ENCODE results near the gene CLIP2.
"Not testable (repeated sequence)": the region's sequence is repeated elsewhere in the genome, so short reads cannot be mapped to it uniquely, and the experiment has no call there.

The CLIP2 gene

DNA sequence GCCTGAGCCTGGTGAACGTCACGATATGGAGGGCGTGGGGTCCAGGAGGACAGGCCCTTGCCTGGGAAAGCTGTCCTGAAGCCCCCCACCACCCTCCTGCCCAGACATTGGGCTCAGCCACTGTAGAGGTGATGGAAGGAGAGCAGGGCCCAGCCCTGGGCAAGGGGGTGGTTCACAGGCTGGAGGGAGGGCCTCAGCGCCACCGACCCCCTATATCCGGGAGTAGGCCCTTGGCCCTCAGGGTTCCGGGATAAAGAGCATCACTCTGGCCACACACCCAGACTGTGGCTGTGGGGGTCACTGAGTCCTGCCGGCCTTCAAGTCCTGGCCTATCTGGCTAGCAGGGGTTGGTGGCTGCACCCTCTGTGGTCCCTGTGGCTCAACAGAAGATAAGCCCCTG lies 109.2 kb downstream of the CLIP2 start:
- no peak for TF ChIP-seq CTCF (IDR thresholded peaks at IDR 0.05; ENCODE audit: extremely low read depth, missing control alignments)
- DNase-seq (ENCODE audit: low spot score): no peak

DNA sequence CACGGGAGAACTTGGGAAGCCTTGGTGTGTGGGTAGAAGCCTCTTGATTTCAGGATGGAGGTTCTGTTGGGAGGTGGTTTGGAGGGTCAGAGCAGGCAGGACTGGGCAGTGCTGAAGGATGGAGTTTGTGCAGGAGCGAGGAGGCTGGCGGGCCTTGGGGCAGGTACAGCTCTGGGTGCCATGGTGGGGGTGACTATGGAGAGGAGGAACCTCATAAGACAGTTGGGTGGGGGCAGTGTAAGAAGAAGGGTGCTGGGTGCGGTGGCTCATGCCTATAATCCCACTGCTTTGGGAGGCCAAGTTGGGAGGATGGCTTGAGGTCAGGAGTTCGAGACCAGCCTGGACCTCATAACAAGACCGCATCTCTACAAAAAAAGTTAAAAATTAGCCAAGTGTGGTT lies 109.8 kb downstream of the CLIP2 start:
- no peak for TF ChIP-seq CTCF (IDR thresholded peaks at IDR 0.05; ENCODE audit: extremely low read depth, missing control alignments)
- DNase-seq (ENCODE audit: low spot score): no peak

DNA sequence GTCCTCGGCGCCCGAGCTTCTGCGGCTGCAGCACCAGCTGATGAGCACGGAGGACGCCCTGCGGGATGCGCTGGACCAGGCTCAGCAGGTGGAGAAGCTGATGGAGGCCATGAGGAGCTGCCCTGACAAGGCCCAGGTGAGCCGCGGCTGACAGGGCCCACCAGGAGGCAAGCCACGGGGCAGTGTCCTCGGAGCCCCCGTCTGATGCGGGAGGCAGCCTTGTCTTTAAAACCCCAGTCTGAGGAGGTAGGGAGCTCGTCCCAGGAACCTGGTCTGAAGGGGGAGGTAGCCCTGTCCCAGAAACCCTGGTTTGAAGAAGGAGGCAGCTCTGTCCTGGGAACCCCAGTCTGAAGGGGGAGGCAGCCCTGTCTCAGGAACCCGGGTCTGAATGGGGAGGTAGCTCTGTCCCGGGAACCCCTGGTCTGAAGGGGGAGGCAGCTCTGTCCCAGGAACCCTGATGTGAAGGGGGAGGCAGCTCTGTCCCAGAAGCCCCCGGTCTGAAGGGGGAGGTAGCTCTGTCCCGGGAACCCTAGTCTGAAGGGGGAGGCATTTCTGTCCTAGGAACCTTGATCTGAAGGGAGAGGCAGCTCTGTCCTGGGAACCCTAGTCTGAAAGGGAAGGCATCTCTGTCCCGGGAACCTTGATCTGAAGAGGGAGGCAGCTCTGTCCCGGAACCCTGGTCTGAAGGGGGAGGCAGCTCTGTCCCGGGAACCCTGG lies 111.4 kb downstream of the CLIP2 start:
- DNase-seq (ENCODE audit: low spot score): no peak
- TF ChIP-seq CTCF (IDR thresholded peaks at IDR 0.05; ENCODE audit: extremely low read depth, missing control alignments): no peak

DNA sequence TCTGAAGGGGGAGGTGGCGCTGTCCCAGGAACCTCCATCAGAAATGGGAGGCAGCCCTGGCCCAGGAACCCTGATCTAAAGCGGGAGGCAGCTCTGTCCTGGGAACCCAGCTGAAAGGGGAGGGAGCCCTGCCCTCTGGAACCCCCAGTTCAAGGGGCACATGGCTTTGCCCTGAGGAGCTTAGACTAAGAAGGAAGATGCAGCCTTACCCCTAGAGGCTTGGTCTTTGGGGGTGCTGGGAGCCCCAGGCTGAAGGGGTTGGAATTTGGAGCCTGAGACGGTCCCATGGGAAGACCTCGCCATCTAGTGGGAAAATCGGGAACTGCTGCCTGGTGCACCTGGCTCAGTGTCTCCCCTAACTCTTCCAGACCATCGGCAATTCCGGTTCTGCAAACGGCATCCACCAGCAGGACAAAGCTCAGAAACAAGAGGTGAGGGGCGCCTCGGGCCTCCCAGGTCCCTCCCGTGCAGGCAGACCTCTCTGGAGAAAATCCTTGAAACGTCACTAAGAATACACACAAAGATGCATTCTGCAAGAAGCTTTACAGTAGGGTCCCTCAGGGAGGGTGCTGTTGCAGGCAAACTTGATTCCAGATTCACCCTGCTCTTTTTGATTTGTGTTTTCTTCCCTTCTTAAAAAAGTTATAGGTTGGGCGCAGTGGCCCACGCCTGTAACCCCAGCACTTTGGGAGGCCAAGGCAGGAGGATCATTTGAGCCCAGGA lies 112.1 kb downstream of the CLIP2 start:
- TF ChIP-seq CTCF (IDR thresholded peaks at IDR 0.05; ENCODE audit: extremely low read depth, missing control alignments): peak; percentile 66
- DNase-seq (ENCODE audit: low spot score): peak; percentile 83

DNA sequence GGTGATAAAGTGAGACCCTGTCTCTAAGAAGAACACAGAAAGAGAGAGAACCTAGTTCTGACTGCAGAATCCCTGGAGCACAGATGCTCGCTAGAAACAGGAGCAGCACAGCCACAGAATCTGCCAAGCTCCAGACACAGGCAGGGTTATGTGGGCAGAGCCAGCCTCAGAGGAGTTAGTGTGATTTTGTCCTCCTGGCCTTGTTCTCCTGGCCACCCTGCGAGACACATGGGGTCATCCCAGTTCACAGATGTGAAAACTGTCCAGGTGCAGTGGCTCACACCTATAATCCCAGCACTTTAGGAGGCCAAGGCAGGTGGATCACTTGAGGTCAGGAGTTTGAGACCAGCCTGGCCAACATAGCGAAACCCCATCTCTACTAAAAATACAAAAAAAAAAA lies 113.5 kb downstream of the CLIP2 start:
- DNase-seq (ENCODE audit: low spot score): not testable (repeated sequence)

GRCh38 chr7:74403521-74404387 lies 114.5 kb downstream of the CLIP2 start:
- no peak for TF ChIP-seq CTCF (IDR thresholded peaks at IDR 0.05; ENCODE audit: extremely low read depth, missing control alignments)
- DNase-seq (ENCODE audit: low spot score): no peak

DNA sequence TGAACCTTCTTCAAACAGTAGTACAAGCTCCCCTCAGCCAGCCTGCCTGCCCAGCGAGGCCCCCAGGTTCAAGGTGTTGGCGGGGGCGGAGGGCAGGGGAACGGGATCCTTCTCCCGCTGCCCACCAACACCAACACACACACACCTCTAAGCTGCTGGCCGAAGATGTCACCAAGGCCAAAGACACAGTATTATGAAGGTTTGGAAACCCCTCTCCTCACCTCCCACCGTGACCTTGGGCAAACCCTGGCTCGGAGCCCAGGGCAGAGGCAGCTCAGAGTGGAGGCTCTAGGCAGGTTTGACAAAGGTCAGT lies 115.1 kb downstream of the CLIP2 start:
- no peak for DNase-seq (ENCODE audit: low spot score)
- no peak for TF ChIP-seq CTCF (IDR thresholded peaks at IDR 0.05; ENCODE audit: extremely low read depth, missing control alignments)

Data from GM20000 (cell line).